DMS 273 treated with DMSO at 0.1 percent for 48 hours (cell line): ENCODE data around the gene DCAF15.

Source experiments
- DNase-seq: peaks from one replicate; lab custom pipeline; 2025; lab: John Stamatoyannopoulos, UW

The DCAF15 gene

DNA sequence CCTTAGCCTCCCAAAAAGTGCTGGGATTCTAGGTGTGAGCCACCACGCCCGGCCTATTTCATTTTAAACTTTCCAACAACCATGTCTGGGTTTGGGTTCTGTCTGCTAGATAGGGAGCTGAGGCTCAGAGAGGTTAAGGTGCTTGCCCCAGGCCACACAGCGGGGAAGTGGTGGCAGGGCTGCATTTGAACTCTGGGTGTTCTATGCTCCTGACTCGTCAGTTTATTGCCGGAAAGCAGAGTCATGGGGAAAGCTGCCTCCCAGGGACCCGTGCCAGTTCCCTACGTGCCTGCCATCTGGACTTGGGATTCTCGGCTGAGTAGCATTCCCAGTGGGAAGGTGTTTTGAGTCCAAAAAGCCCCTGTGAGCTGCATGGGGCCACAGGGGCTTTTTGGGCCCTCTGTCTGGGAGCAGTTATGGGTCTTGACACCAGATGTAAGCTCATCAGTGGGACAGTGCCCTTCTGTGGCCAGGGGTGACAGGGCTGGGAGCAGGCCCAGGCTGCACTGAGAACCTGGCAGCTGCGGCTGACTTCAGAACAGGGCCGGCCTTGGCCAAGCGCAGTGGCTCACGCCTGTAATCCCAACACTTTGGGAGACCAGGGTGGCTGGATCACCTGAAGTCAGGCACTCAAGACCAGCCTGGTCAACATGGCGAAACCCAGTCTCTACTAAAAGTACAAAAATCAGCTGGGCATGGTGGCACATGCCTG is 42.9 kb downstream of the DCAF15 start:
- DNase-seq = peak; percentile 50

DNA sequence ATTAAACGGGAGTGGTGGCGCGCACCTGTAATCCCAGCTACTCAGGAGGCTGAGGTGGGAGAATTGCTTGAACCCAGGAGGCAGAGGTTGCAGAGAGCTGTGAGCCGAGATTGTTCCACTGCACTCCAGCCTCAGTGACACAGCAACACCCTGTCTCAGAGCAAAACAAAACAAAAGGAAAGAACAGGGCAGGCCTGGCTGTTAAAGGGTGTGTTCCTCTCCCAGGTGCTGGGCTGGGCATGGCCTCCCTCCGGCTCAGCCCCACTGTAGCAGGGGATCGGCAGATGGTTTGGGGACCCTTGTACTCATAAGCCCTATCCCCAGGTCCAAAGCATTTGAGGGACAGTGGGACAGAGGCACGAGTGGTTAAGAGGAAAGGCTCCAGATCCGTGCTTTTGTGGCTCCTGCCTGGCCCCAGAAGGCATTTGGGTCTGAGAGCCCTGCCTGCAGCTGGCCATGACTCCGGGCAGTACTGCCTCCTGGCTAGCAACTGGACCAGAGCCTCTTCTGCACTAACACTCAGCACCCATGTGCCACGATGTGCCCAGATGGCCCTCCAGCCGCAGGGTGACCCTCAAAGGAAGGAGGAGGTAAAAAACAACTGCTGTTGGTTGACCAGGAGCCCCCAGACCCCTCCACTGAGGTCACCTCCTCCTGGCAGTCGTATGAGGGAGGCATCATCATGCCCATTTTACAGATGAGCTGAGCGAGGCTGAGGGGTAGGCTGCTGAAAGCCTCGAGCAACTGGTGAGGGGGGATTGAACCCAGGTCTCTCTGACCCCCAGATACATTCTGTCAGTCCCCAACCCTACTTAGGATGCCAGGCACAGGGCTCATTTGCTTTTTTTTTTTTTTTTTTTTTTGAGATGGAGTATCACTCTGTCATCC is 43.8 kb downstream of the DCAF15 start:
- no peak for DNase-seq

DNA sequence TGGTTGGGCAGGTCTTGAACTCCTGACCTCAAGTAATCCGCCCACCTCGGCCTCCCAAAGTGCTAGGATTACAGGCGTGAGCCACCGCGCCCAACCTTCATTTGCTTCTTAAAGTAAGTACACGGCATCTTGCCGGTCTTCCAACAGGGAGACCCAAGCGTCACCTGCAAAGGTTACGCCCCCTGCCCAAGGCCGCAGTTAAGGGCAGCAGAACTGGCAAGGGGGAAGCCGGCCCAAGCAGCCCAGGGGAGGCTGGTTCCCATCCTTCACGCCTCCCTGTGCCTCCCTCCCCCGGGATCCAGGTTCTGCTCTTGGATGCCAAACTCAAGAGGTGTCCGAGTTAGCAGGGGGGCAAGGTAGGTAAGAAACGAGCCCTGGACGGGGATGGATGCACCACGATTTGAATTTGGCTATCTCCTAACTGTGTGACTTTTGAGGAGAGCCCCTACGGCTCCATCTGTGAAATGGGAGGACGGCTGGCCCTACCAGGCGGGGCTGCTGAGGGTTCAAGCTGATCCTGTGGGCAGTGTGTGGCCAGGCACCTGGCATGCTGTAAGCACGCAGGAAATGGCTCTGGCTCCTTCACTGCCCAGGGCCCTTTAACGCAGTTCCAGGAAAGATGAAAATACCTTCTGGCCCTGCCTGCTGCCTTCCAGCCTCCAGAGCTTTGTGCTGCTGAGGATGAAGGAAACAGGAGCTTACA is 44.8 kb downstream of the DCAF15 start:
- DNase-seq = no peak

DNA sequence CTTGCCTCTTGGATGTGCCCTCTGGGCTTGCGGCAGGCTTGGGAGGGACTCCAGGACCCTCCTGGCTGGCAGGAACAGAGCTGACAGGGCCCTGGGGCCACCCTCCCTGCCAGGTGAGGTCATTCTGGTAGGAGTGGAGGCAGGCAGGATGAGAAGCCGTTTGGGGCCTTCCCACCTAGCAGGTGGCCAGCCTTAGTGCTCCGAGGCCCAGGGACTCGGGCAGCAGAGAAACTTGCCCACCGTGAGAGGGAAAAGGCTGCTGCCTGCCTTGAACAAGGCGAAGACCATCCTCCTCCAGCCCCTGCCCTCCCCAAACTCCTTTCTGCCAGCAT is 45.3 kb downstream of the DCAF15 start:
- DNase-seq = no peak

DNA sequence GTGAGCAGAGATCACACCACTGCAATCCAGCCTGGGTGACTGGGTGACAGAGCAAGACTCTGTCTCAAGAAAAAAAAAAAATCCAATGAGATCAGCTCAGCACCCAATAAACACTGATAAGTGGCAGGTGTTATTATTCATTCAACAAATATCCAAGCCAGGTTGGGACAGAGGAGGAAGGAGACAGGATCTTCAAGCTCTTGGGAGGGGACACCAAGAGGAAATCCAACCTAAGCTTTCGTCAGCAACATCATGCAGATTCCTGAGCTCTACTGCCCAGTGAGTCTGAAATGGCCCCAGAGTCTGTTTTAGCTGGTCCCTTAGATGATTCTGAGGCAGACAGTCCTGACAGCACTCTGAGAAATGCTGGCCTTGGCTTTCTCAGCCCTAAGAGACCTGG is 46.1 kb downstream of the DCAF15 start:
- no peak for DNase-seq

DNA sequence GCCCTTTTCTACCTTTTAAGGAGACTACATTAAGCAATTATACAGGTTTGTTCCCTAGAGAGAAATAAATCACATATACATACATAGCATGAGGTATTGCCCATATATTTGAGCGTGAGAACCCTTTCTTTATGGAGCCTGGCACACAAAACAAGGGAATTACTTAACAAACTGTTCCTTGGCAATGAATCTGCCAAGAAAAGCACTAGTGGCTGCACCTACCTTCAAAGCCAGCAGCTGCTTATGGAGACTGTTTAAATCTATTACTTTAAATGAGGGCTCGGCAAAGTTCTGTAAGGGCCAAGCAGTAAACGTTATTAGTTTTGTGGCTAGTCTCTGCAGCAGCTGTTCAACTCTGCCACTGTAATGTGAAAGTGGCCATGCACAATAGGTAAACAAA is 46.8 kb downstream of the DCAF15 start:
- no peak for DNase-seq

DNA sequence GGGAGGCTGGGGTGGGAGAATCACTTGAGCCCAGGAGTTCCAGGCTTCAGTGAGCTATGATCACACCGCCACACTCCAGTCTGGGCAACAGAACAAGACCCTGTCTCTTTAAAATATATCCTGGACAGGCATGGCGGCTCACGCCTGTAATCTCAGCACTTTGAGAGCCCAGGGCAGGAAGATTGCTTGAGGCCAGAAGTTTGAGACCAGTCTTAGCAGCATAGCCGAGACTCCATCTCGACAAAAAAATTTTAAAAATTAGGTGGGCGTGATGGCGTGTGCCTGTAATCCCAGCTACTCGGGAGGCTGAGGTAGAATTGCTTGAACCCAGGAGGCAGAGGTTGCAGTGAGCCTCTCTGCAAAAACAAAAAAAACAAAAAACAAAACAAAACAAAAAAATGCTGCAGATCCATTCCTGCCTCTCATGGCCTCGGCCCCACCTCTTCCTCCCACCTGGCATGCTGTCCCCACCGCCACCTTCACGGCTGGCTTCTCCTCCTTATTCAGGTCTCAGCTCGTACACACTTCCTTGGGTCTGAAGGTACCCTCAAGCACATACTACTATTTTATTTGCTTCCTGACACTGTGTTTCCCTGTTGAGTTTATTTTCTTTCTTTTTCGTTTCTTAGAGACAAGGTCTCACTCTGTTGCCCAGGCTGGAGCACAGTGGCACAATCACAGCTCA is 48.5 kb downstream of the DCAF15 start:
- no peak for DNase-seq

DNA sequence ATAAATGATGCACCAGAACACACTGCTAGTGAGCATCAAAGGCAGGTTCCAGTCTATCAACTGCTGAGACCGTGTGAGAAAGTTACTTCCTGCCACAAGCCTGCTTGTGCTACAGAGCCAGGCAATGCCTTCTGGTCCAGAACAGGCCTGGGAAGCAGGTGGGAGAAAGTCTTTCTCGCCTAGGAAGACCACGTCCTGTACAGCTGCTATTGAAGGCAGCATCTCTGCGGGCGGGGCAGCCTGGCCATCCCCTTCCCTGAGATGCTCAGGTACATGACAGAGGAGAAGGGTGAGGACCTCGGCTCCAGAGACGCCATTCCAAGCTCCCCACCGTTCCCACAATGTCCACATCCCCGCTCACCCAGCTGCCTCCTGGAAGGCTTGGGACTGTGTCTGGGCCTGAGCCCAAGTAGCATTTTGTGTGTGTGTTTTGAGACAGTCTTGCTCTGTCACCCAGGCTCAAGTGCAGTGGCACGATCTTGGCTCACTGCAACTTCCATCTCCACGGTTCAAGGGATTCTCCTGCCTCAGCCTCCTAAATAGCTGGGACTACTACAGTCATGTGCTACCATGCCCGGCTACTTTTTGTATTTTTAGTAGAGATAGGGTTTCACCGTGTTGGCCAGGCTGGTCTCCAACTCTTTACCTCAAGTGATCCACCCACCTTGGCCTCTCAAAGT is 50.4 kb downstream of the DCAF15 start:
- no peak for DNase-seq

DNA sequence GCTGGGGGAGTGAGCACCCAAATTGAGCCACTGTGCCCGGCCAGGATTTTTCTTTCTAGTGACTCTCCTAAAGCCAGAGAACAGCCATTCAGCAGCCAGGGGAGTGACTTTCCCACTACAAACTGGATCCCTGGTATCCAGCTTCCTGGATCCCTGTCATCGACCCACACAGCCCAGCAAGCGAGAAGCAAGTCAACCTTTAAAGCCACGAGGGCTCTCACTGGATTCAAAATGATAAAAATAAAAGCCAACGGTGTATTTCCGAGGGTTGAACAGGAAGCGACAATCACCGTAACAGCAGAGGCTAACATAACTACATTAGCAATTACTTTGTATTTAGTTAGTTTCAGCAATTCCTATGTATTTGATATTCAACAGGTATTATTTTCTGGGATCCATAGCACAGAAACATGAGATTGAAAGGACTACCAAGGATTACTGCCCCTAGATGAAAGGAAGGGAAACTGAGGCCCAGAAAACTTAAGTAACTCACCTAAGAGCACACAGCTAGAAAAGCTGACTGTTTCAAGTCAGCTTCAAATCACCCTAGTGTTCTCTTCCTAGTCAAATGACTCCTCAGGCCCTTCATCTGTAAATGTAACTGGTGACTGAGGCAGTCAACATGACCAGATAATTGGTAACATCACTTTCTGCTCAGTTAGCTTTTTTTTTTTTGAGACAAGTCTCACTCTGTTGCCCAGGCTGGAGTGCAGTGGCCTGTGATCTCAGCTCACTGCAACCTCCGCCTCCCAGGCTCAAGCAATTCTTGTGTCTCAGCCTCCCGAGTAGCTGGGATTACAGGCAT is 51.1 kb downstream of the DCAF15 start:
- DNase-seq = no peak

DNA sequence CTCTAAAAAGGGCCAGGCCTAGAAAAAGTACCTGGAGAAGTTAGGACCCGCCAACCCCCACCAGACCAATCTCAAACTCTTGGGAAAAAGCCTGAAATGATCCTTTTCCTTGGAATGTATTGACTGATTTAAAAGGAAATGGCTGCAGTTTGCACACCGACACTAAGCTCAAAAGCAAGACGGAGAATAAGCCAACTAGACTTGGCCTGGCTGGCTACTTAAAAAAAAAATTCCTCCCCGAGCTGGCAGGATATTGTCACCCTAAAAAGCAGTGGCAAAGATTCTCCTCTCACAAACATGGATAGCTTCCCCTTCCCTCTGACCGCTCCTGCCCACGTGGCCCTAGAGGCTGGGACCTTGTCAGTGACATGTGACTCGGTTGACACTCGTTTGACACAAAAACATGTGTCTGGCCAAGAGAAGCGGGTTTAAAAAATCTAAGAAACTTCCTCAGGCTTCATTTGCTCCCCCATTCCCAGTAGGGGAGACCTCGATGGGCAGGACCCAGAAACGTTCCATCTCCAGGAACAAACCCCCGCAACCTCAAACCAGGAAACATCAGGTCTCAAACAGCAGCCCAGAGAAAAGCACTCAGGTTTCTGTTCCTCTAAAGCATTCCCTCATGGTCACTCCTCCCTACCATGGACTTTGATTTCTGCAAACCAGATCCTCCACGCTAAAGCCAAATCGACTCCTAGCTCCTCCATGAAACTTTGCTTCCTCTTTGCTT is 52.5 kb downstream of the DCAF15 start:
- DNase-seq = no peak

DNA sequence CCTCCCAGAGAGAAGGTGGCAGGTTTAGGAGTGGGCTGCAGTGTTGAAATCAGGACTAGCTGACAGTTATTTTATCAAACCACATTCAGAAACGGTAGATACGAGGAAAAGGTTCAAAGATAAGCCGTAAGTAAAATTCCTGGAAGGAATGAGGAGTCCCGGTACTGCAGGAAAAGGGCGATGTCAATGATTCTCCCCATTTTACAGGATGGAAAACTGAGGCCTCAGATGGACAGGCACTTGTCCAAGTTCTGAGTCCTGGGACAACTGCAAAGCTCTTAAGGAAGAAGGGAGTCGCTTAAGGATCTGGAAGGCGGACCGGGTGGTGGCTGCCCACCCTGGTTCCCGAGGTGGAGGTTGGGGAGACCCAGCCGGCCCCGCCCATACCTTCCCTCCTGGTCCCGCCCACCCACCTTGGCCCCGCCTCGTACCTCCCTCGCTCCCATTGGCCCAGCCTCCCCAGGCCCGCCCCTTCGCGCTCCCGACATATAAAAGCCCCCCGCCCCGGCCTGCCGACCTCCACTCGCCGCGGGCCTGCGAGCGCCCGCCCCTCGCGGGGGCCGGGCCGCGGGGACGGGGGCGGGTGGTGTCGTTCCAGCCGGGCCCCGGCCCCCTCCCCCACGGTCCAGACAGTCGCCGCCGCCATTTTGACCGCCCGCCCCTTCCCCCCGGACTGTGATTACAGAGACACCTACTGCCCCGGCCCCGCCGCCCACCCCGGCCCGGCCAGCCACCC is 53.2 kb downstream of the DCAF15 start:
- peak; percentile 23 for DNase-seq

DNA sequence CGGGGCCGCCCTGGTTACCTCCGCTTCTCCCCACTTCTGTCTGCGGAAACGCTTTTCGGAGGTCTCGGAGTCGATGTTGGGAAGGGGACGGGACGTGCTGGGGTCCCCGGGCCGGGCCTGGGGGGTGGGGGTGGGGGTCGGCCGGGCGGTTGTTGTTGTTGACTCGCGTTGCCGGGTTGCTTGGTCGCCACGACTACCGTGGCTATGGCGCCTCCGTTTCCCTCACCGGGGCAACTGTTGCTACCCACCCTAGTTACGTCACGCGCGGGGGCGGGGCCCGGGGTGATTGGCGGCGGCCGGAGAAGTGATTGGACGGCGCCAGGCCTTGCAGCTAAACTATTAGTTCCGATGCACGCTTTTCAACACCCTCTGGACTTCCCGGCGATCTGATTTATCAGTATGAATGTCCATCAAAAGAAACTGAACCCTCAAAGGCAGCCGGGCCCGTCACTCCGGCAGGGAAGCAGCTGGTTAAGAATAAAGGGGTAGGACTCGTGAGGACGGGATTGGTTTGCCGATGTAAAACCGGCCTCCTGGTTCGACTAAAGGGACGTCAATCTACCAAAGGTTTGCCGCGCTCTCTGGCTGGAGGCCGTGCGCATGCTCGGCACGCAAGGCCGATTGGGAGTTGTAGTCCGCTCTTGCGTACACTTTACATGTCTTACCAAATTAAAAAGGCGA is 53.9 kb downstream of the DCAF15 start, which contains the start of gene RFX1:
Gene RFX1 (minus strand): TSS at position 236 of the 681 bp plus-strand sequence. CDS start 12,477 bp downstream, outside the sequence.
- DNase-seq = peak; percentile 100

DNA sequence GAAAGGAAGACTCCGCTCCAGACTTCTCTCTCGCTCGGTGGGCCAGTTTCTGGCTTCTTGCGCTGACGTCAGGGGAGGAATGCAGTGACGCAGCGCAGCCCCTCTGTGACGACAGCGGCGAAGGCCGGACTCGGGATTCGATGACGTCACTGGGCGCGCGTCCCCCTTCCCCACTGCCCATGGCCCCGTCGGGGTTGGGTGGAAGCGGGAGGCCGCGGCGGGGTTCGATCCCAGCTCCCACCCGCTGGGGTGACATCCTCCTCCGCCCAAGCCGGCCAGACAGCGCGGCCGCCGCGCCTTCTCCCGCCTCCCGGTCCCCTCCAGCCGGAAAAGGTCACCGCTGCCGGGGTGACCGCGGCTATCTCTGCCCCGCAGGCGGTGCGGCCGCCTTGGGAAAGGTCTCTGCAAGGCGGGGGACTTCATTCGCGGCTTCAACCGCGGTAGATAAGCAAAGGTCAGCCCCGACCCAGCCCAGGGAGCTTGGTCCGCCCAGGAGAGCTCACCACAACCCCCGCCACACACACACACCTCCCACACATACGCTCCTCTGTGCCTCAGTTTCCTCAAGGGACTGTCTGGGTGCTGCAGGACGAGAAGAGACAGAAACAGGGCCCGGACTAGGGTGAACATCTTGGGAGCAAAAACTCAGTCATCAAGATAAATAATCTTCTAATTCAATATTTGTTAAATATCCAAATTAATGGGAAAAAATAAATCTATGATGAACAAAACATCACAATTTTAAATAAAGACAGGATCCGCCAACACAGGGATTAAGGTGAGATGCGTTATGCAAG is 54.7 kb downstream of the DCAF15 start:
- DNase-seq = no peak
